Measurements from ENCODE around the gene ALDH3B1. TPM values are rescaled to one million over a fixed set of nuclear protein-coding genes. Genes with fewer than 3 reads are reported as not detected.

ALDH3B1 gene
- total RNA-seq, 1 experiment from 2014 or later, result 28.1 TPM

DNA sequence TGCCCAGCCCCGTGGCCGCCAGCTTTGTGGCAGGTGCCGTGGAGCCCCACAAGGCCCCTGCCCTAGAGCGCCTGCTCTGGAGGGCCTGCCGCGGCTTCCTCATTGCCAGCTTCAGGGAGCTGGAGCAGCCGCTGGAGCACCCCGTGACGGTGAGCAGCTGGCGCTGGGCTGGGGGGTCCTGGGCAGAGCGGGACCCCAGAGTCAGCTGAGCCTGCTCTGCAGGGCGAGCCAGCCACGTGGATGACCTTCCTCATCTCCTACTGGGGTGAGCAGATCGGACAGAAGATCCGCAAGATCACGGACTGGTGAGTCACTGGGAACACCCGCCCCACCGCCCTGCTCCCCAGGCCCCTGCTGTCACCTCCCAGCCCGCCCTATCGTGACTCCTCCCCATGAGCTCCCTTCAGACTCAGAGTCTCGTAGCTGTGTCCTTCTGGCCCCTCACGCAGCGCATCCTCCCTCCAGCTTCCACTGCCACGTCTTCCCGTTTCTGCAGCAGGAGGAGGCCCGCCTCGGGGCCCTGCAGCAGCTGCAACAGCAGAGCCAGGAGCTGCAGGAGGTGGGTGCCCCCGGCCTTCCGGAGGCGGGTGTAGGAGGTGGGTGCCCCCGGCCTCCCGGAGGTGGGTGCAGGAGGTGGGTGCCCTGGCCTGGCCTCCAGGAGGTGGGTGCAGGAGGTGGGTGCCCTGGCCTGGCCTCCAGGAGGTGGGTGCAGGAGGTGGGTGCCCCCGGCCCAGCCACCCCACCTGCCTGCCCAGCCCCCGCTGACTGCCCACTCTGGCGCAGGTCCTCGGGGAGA, 33.4 kb downstream of the ALDH3B1 start:
- no peak overlapping the region for H3K4me2 ChIP-seq (ENCODE audit: low read length)
- no peak for ATAC-seq
- no peak overlapping the region for H2AFZ ChIP-seq (ENCODE audit: low read length)
- ChIA-PET POLR2A (ENCODE audit: unreplicated experiment) (no interaction called here), CTCF (no interaction called here)
- no peak overlapping the region for H3K9ac ChIP-seq (ENCODE audit: low read length)
- intact Hi-C loops (cut with micrococcal nuclease), result no loop called here
- no peak overlapping the region for H3K27ac ChIP-seq (ENCODE audit: low read length)
- no peak for DNase-seq
- peaks cover 20% of the 10 kb centered on the region for H3K4me1 ChIP-seq (ENCODE audit: insufficient read depth, low read length)
- no peaks in the 10 kb centered on the region for H3F3A ChIP-seq (ENCODE audit: low read length, unreplicated experiment)
- H3K9me3 ChIP-seq (ENCODE audit: low read length), result no peaks in the 10 kb centered on the region
- BruUV-seq (replicated peaks), result no TSS peak
- H3K27me3 ChIP-seq (ENCODE audit: low read length), result no peaks in the 10 kb centered on the region
- no peak overlapping the region for H3K4me3 ChIP-seq (ENCODE audit: low read length)
- peaks cover 7% of the 10 kb centered on the region; the same call in 1 of the 2 replicates for H3K36me3 ChIP-seq (ENCODE audit: low read depth, low read length)
- H4K20me1 ChIP-seq (ENCODE audit: low read length), result no peaks in the 10 kb centered on the region
- H3K79me2 ChIP-seq (ENCODE audit: low read length), result peaks cover 33% of the 10 kb centered on the region
- H3K9me2 ChIP-seq (replicated peaks; ENCODE audit: low read length), result no peaks in the 10 kb centered on the region
- TF ChIP-seq EZH2phosphoT487 (IDR thresholded peaks at IDR 0.05; ENCODE audit: borderline replicate concordance, low read length) (no peak), EZH2 (IDR thresholded peaks at IDR 0.05; ENCODE audit: low read length, unreplicated experiment) (no peak)
- TF ChIP-seq, protein P1, sequence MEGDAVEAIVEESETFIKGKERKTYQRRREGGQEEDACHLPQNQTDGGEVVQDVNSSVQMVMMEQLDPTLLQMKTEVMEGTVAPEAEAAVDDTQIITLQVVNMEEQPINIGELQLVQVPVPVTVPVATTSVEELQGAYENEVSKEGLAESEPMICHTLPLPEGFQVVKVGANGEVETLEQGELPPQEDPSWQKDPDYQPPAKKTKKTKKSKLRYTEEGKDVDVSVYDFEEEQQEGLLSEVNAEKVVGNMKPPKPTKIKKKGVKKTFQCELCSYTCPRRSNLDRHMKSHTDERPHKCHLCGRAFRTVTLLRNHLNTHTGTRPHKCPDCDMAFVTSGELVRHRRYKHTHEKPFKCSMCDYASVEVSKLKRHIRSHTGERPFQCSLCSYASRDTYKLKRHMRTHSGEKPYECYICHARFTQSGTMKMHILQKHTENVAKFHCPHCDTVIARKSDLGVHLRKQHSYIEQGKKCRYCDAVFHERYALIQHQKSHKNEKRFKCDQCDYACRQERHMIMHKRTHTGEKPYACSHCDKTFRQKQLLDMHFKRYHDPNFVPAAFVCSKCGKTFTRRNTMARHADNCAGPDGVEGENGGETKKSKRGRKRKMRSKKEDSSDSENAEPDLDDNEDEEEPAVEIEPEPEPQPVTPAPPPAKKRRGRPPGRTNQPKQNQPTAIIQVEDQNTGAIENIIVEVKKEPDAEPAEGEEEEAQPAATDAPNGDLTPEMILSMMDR (conservative IDR thresholded peaks at IDR 0.05; ENCODE audit: low read depth, low read length), result no peak

DNA sequence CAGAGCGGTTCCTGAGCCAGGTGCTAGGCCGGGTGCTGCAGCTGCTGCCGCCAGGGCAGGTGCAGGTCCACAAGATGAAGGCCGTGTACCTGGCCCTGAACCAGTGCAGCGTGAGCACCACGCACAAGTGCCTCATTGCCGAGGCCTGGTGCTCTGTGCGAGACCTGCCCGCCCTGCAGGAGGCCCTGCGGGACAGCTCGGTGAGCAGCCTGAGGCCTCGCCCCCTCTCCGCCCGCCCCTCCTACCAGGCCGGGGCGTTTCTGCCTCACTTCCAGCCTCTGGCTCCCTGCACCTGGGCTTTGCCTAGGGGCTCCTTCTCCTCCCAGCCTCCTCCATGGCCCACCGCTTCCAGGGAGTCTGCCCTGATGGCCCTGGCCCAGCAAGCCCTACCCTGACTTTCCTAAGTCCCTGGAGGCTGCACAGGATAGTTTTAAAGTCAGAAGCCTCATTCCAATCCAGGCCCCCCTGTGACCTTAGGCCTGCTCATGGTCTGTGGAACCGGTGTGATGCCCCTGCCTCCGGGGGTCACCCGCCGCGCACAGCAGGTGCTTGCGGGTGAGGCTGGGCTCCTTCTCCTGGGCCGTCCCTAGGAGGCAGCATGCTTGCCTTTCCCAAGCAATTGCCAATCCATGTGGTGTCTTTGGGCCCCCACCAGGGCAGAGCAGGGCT, 34.2 kb downstream of the ALDH3B1 start:
- TF ChIP-seq, protein P1 (conservative IDR thresholded peaks at IDR 0.05; ENCODE audit: low read depth, low read length), result 0 out of 2 replicates have a peak, but pooled peaks have one; percentile 13
- TF ChIP-seq EZH2 (IDR thresholded peaks at IDR 0.05; ENCODE audit: low read length, unreplicated experiment) (no peak), EZH2phosphoT487 (IDR thresholded peaks at IDR 0.05; ENCODE audit: borderline replicate concordance, low read length) (no peak)
- ChIA-PET CTCF (no interaction called here), POLR2A (ENCODE audit: unreplicated experiment) (no interaction called here)
- intact Hi-C loops (cut with micrococcal nuclease), result no loop called here
- Histone ChIP-seq H3F3A (ENCODE audit: low read length, unreplicated experiment) (no peaks in the 10 kb centered on the region), H4K20me1 (ENCODE audit: low read length) (no peaks in the 10 kb centered on the region), H3K27ac (ENCODE audit: low read length) (no peak overlapping the region), H2AFZ (ENCODE audit: low read length) (no peak overlapping the region), H3K36me3 (ENCODE audit: low read depth, low read length) (peaks cover 7% of the 10 kb centered on the region; the same call in 1 of the 2 replicates), H3K79me2 (ENCODE audit: low read length) (peaks cover 26% of the 10 kb centered on the region), H3K4me1 (ENCODE audit: insufficient read depth, low read length) (peaks cover 17% of the 10 kb centered on the region), H3K9ac (ENCODE audit: low read length) (no peak overlapping the region), H3K9me2 (replicated peaks; ENCODE audit: low read length) (no peaks in the 10 kb centered on the region), H3K9me3 (ENCODE audit: low read length) (no peaks in the 10 kb centered on the region), H3K4me2 (ENCODE audit: low read length) (no peak overlapping the region), H3K4me3 (ENCODE audit: low read length) (no peak overlapping the region), H3K27me3 (ENCODE audit: low read length) (no peaks in the 10 kb centered on the region)
- DNase-seq, result no peak
- no peak for ATAC-seq
- no TSS peak for BruUV-seq (replicated peaks)

Measured in PC-3 (cell line).